Mucosa of gallbladder (tissue), 1 donor: ENCODE measurements around the gene TTC16. TPM values are rescaled to one million over a fixed set of nuclear protein-coding genes. Genes with fewer than 3 reads are reported as not detected.

ENCODE experiments used
- total RNA-seq: library from RNA; stranded (reverse); gene quantifications from one replicate; pipeline ENCODE4 v1.2.1, GENCODE V29; 2021
- donor health status: DM: no; HTN: no; CAD: no.

TTC16 gene
- total RNA-seq, 1 donor from 2014 or later = 0.26 TPM

Other genes starting within 250 kb of the TTC16 start
- gene STXBP1, start 103.8 kb upstream of the TTC16 start, total RNA-seq = 52.8 TPM
- gene CFAP157, start 9.1 kb upstream of the TTC16 start, total RNA-seq = 1.4 TPM
- 19.5 TPM for gene PTRH1, start 416 bp upstream of the TTC16 start, total RNA-seq
- gene TOR2A, start 19.2 kb downstream of the TTC16 start, total RNA-seq = 21.7 TPM
- 9.1 TPM for gene SH2D3C, start 62.6 kb downstream of the TTC16 start, total RNA-seq
- gene CDK9, start 70.0 kb downstream of the TTC16 start, total RNA-seq = 92.7 TPM
- 74.7 TPM for gene FPGS, start 86.8 kb downstream of the TTC16 start, total RNA-seq
- gene ENG, start 138.6 kb downstream of the TTC16 start, total RNA-seq = 94.3 TPM
- 142 TPM for gene AK1, start 161.6 kb downstream of the TTC16 start, total RNA-seq
- gene ST6GALNAC6, start 183.5 kb downstream of the TTC16 start, total RNA-seq = 67.0 TPM
- gene ST6GALNAC4, start 201.0 kb downstream of the TTC16 start, total RNA-seq = 42.1 TPM
- gene PIP5KL1, start 214.7 kb downstream of the TTC16 start, total RNA-seq = 4.9 TPM
- gene DPM2, start 221.8 kb downstream of the TTC16 start, total RNA-seq = 36.6 TPM